HG03139 (cell line): ENCODE measurements around the gene ZNF66.
"Not testable (repeated sequence)": the region's sequence is repeated elsewhere in the genome, so short reads cannot be mapped to it uniquely, and the experiment has no call there.

Experiments
- ATAC-seq: cut with Tn5 transposase; IDR thresholded peaks from one replicate; pipeline ENCODE4 v1.9.1; 2021; ENCODE audit not compliant: unreplicated experiment

The ZNF66 gene

GRCh38 chr19:20776083-20777076 lies at the start of gene ZNF66:
TSS of gene ZNF66 (plus strand) at chr19:20776304. CDS start at chr19:20776448, 144 bp downstream.
- peak; percentile 97 for ATAC-seq

GRCh38 chr19:20750169-20750568 lies 25.9 kb upstream of the ZNF66 start:
- ATAC-seq: not testable (repeated sequence)

GRCh38 chr19:20752291-20752690 lies 23.8 kb upstream of the ZNF66 start:
- not testable (repeated sequence) for ATAC-seq

GRCh38 chr19:20769225-20769736 lies 6.8 kb upstream of the ZNF66 start:
- ATAC-seq: not testable (repeated sequence)

- no peak for ATAC-seq
These were observed 11.7 kb downstream of the ZNF66 start for GRCh38 chr19:20787786-20788185.

- ATAC-seq: no peak
These were observed 15.7 kb downstream of the ZNF66 start for GRCh38 chr19:20791806-20792205.

GRCh38 chr19:20806311-20807262 lies 30.5 kb downstream of the ZNF66 start:
- not testable (repeated sequence) for ATAC-seq

- no peak for ATAC-seq
These were observed 64.3 kb downstream of the ZNF66 start for GRCh38 chr19:20840371-20840770.
